Activated gamma-delta T cell treated with anti-CD3 and anti-CD28 coated beads, Interleukin-2, amount 50 U/mL, for 16 hours (primary cell): ENCODE data around the gene COL9A1.

ENCODE experiments used
- DNase-seq: peaks from one replicate; pipeline ENCODE4 v3.0.0-alpha.2; 2020; ENCODE audit warnings: low read depth

The COL9A1 gene

DNA sequence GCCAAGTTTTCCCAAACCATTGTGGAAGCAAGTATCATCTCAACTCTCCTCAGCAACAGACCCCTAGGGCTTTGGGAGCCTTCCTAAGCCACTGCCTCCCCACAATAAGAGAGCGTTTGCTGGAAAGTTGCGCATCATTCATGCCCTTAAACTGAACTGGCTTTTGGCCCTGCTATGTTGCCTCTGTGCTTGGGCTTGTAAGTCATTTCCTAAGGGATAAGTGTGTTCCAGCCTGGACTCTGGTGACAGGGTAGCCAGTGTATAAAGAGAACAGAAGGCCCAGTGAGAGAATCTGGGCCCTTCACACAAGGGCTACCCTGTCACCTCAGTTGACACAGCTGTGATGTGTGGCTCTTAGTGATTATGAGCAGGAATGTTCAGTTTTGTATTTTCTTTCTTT lies 77.8 kb downstream of the COL9A1 start:
- no peak for DNase-seq

DNA sequence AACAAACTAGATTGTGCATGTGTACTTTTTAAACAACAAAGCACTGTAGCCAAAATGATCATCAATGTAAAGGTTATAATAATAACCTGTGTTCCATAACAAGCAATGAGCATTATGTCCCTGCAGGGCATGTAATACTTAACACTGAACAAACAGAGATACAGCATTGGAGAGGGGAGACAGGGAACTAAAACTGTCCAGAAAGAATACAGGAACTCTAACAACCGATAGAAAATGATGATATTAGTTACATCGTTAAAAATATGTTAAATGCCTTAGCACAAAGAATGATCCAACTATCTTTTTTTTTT lies 80.5 kb downstream of the COL9A1 start:
- no peak for DNase-seq

DNA sequence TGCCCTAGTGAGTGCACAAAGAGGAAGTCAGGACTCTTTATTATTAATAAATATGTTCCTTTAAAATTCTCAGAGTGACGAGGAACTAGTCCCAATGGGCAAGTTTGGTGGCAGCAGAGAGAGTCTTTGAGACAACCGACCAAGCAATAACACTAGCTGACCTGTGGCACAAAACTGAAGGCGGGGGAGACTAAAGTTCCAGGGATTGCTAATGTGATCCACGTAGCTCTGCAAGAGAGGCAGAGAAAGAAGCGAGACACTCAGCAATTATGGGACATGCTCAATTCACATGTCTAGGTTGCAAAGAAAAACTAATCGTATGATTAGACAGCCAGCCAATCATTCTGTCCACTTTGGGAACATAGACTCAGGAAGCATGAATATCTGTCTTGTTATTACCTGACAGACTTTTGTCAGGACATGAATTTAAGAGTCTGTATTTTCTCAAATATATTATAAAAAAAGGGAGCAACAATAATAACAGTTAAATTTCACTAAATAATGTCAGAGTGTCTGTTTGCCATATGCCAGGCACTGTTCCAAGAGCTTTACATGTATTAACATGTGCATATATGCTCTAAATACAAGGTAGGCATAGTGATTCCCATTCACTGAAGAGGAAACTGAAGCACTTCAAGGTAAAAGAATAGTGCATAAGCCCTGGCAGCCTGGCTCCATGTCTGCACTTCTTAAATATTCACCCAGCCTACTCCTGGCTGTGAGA lies 81.0 kb downstream of the COL9A1 start:
- DNase-seq = no peak

DNA sequence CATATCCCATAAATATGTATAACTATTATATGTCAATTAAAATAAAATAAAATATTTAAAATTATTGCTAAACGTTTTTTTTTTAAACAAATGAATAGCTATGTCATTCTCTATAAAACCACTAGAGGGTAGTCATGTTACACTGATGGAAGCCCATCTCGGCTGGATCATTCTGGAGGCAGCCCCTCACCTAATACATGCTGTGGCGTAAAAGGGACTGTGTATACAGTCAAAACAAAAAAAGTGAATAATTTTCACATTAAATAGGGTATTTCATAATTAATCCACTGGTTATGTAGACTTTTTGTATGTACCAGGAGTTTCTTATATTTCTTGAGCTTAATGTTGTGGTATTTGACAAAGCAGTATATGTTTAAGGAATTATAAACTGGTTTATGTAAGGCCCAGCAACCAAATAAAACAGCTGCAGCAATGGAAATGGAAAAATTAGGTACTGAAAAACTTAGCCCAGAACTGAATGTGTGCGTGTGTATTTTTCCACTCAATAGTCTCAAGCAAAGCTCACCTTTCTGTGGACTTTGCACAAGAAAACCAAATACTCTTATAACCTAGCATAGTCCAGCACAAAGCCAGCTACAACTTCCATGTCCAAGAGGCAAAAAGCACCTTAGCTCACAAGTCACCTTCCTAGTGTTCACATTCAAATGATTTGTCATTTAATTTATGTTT lies 81.7 kb downstream of the COL9A1 start:
- no peak for DNase-seq

DNA sequence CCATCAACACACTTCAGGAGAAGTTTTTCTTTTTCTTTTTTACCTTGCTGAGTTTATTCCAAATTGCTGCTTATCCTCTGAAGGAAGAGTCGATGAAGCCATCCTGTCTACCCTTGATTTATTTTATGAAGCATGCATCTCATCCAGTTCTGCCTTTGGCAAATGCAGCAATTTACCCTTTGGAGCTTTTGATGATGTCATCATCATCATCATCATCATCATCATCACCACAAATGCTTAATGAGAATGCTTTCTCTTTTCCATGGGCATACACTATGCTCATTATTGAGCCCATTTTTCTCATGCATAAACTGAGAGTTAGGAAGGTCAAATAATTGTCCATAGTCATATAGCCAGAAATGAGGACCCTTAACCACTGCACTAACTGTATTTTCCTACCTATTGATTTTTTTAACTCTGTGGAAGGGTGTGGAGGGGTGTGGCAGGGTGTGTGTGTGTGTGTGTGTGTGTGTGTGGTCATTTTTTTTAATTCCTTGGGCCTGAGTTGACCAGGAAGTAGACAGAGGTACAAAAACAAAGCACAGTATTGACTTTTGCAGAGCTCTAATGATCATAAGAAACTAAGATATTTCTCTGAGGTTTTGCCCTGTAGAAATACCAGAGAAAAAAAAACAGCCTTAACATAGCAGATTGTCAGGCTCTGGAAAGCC lies 82.8 kb downstream of the COL9A1 start:
- DNase-seq = no peak

DNA sequence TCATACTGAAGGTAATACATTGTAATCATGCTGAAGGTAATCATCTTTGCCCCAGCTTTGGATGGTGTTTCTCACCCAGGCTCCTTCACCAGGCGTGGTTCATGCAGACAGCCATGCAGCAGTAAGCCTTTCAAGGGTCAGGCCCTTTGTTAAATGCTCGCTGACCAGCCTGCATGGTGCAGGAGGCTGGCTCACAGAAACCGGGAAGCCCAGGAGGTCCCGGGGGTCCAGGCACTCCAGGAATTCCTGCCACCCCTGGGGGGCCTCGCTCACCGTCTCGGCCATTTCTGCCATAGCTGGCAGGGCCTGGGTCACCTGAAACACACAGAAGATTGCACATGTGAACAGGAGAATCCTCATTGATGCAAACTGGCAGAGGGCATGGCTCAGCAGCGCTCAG lies 86.1 kb downstream of the COL9A1 start:
- DNase-seq = no peak

DNA sequence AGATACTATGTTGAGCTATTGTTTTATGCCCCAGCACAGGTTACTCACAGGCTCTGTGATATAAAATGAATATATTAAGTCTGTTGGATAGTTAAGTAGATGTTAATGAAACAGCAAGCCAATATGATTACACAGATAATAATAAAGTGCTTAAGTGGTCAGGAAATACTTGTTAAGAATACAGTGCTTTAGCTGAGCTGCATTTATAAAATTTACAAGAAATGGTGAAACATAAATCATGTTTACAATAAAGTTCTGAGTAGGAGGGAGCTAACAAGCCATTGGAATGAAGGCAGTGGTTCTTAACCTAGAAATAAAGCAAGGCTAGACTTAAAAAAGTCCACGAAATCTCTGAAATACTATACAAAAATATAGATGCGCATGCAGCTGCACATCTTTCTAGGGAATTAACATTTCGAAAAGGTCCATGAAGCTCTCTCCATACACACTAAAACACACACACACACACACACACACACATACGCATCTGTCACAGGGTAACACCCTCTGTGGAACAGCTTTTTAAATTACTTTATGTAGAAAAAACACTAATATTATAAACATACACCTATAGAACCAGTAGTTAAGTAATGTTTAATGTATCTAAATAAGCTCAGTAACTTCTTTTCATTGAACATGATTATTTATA lies 87.3 kb downstream of the COL9A1 start:
- no peak for DNase-seq

GRCh38 chr6:70210462-70210861 lies 92.4 kb downstream of the COL9A1 start:
- DNase-seq = no peak

DNA sequence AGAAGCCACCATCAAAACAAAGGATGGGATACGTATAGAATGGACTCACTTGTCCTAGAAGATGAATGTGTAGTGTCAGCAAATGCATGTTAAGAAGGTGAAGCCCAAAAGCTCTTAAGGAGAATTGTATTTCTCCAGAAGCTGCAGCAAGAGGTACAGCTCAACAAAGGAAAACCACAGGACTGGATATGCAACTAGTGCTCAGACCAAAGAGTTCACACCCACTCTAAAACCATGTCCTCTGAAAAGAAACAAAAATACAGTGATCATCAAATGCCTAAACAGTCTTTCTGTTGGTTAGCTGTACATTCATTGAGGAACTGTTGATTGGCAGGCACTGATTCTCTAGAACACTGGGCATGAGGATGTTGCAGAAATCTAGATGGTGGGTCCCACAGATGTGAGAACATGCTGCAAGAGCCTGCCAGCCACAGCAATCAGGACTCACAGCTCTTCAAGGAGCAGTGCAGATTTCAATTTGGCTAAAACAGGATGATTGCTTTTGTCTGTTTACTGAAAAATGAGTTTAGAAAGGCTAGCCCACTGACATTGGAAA lies 94.6 kb downstream of the COL9A1 start:
- no peak for DNase-seq

DNA sequence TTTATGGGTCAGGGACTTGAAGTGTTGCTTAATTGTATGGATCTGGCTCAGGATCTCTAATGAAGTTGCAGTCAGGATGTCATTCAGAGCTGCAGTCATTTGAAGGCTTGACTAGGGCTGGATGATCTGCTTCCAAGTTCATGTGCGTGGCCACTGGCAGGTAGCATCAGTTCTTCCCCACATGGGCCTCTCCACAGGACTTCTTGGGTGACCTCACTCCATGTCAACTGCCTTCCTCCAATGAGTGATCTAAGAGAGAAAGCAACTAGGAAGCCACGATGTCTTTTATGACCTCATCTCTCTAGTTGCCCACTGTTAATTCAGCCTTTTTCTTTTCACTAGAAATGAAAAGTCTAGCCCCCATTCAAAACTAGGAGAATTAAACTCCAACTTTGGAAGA lies 104.1 kb downstream of the COL9A1 start:
- DNase-seq = no peak

DNA sequence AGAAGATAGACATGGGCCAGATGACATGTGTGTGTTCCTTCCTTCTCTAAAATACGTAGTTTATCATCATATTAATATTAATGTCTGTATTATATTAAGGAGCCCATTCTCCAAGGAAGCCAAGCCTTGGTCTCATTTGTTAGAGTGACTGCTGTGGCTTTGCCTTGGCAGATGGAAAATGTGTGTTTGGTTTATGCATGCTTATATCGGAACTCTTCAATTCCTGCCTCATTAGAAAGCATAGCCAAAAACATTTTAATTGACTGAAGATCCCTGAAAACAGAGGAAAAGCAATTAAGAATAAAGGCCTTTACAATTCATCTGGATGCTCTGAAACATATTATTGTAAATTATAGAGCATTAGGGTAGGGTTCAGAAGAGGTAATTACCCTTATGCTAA lies 106.4 kb downstream of the COL9A1 start:
- DNase-seq = no peak

DNA sequence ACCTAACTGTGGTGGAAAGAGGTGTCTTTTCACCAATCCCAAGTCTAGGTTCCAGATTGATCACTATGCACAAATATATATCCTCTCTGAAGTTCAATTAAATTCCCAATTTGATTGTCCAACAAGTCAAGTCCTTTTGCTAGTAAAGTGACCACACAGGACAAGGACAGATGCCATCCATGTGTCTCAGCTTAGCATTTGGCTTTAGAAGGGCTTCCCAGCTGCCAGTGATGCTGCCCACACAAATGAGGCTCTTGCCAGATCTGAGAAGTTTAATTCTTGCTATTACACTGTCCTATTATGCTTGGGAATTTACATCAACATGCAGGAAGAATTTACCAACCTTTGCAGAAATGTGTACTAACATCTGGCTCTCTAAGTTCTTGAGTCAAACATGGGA lies 108.5 kb downstream of the COL9A1 start:
- DNase-seq = no peak

GRCh38 chr6:70188202-70188601 lies 114.7 kb downstream of the COL9A1 start:
- DNase-seq = no peak

DNA sequence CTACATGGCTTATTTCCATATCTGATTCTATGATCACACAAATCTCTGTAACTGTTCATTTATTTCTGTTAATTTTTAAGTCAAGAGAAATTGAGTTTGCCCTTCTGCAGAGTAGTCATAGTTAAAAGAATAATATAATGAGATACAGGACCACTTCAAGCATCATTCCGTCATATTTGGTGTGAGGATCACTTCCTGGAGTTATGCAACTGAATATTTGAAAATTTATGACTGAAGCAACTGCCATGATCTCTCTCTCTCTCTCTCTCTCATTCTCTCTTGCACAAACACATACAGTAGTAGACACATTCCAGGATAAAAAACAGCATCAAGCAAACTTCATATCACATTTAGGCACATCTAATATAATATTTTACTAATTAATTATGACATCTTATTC lies 116.4 kb downstream of the COL9A1 start:
- no peak for DNase-seq

- DNase-seq = no peak
Observed at GRCh38 chr6:70184723-70185122, 118.2 kb downstream of the COL9A1 start.

DNA sequence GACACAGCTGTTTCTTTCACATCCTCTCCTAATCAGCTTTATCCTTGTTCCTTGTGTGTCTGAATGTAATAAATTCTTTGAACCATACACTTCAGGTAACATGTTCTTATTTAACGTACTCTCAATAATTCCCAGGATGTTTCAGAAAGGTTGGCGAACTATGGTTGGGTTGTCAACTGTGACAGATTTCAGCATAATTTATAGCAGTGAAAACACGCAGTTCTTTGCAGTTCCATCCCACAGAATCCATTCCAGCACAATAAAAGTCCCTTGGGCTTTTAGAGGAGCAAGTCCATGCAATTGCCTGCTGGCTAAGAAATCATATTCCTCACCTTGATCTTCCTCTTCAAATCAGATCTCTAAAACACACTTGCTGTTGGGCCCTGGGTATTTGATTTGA lies 119.3 kb downstream of the COL9A1 start:
- no peak for DNase-seq

DNA sequence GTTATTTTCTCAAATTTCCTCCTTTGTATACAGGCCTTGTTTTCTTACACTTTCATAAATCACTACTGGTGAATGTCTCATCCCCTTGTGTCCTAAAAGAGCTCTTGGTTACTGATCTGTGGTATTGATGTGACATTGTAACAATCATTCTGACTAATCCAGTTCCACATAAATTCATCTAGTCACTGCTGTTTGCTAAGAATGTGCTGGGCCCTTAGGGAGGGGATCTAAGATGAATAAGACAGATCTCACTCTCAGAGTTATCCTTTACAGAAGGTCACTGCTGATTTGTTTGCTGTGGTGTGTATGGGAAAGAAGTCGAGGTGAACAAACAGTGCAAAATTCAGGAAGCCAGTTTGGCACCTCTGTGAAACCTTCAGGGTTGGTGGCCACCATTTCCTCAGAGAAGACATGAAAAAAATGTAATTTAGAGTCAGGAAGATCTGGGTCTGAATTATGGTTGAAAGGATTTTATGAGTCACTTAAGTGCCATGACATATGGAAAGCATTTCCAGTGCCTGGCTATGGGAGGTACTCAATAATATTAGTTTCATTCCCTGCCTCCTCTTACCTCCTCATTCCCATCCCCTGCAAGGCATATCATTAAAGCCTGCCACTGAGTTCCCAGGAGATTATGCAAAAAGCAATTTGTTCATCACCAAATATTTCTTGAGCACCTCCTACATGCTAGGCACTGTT lies 121.8 kb downstream of the COL9A1 start:
- no peak for DNase-seq

GRCh38 chr6:70180183-70180900 lies 122.5 kb downstream of the COL9A1 start:
- no peak for DNase-seq

DNA sequence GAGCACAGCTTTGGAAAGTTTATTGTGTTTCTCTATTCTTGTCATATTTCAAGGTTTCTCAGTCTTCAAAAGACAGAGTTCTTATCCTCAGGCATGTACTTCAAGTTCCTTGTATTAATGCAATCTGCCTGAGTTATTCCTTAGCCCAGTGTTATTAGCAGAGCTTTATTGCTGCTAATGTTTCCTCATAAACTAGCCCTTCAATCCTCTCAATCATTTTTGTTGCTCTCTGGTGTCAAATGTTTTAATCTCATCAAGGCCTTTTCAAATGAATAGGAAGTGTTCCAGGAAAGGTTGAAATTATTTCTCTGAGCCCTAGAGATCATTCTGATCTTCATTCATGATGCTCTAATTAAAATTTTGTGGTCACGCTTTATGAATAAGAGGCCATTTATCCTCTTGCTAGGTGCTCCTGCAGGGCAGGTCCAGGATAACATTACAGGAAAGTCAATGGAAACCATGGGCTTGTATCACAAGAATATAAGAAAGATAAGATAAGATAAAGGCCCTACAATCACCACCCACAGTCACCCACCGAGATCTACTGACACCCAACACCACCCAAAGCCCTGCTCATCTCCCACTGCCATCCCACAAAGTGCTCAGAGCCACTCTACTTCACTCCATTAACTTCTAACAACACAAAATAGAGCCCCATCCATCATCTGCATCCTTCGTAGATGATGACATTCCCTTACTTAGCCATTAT lies 125.9 kb downstream of the COL9A1 start:
- DNase-seq = no peak

GRCh38 chr6:70175770-70176169 lies 127.1 kb downstream of the COL9A1 start:
- DNase-seq = no peak

GRCh38 chr6:70172252-70172651 lies 130.6 kb downstream of the COL9A1 start:
- no peak for DNase-seq
